Measurements from ENCODE around the gene ADCK1.
"Not testable (repeated sequence)": the region's sequence is repeated elsewhere in the genome, so short reads cannot be mapped to it uniquely, and the experiment has no call there.

ADCK1 gene

DNA sequence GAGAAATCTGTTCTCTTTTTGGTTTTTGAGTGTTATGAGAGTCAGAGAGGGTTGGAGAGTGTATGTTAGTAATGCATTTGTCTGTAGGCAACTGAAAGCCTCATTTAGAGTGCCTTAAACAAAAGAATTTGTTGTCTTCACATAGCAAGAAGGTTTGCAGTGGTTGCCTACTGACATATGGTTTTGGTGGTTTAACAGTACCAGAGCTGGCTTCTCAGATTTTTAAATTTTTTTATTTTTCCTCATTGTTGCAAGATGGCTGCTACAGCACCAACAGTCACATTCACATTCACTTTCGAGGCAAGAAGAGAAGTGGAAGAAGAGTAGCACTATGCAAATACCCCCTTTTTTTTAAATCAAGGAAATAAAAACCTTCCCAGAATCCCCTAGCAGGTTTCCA lies 106.5 kb downstream of the ADCK1 start:
- no peak for DNase-seq

- DNase-seq: no peak
Observed at GRCh38 chr14:77908847-77909246, 108.9 kb downstream of the ADCK1 start.

GRCh38 chr14:77909911-77910310 lies 110.0 kb downstream of the ADCK1 start:
- no peak for DNase-seq

DNA sequence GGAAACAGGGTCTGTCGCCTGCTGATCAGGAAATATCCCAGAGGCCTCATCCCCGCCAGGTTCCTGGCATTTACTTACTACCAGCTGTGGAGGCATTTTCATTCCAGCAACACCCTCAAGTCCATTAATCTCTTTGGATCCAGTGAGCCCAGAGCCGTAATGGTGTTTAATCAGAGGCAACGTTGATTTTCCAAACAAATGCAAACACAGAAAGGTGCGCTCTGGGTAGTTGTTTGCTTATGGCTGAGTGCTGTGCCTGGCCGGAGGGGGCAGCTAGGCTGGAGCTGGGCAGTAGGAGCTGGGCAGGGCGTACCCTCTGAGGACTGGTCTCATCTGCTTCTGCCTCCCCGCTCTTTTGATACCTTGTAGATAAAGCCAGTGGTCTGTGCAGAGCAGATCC lies 110.6 kb downstream of the ADCK1 start:
- no peak for DNase-seq

- DNase-seq: no peak
Observed at GRCh38 chr14:77911356-77911755, 111.4 kb downstream of the ADCK1 start.

DNA sequence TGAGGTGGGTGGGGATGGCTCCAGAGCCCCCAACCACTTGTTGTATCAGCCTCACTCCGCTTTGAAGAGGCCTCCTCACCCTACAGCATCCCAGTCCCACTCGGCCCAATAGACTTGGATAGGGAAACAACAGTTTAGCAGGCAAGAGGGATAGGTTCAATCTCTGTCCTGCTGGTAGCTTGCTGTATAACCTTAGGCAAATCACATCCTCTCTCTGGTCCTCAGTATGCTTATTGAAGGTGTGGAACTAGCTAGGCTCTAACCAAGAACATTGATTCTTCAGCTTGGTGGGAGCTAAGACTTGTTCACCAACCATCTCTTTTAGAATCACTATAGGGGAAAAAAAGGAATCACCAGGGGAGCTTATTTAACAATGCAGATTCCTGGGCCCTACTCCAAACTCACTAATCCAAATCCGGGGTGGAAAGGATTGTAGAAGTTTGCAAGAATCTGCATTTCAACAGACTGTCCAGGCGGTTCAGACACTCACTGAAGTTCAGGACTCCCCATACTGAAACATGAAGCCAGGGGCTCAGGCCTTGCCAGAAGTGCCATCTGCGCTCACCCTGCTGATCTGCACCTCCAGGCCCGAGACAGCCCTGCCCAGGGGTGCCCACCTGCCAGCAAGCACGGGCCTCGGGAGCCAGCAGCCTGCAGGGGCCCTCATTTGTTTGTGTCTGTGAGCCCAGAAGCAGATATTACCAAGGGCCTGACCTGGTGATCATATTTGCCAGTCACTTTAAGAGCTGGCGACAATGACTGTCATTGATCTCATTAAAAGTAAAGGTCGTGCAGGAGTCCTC lies 113.0 kb downstream of the ADCK1 start:
- DNase-seq: no peak

DNA sequence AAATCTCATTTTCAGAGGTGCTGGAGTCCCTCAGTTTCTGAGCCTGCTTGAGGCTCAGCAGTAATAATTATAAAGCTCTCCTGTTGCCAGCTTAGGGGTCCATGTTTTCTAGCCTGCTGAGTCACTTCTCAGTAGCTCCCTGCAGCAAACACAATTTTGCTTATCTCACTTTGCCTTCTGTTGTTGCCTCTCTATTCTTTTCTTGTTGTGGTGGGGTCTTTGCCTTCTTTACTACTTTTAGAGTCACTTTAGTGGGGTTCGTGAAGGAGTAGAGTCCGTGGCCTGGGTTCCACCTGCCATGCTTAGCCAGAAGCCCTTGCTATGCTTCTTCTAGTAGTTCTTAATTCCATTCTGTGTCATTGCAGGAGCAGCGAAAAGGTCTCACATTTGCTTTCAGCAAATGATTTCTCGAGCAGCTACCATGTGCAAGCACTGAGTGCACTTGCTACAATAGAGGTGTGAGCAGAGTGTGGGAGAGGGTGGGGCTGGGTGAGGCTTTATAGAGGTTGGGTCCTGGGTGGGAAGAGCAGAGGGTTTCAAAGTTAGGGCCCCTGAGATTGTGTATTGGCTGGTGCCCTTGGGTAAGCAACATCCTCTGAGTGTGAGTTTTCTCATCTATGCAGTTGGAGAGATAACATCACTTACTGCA lies 114.3 kb downstream of the ADCK1 start:
- no peak for DNase-seq

DNA sequence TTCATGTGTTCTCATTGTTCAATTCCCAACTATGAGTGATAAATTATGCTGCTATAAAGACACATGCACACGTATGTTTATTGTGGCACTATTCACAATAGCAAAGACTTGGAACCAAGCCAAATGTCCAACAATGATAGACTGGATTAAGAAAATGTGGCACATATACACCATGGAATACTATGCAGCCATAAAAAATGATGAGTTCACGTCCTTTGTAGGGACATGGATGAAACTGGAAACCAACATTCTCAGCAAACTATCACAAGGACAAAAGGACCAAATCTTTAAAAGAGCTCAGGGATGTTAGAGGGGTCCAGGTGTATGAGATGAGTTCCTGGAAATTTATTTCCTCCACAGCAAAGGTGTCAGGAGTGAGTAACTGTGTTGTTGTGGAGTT lies 115.5 kb downstream of the ADCK1 start:
- not testable (repeated sequence) for DNase-seq

DNA sequence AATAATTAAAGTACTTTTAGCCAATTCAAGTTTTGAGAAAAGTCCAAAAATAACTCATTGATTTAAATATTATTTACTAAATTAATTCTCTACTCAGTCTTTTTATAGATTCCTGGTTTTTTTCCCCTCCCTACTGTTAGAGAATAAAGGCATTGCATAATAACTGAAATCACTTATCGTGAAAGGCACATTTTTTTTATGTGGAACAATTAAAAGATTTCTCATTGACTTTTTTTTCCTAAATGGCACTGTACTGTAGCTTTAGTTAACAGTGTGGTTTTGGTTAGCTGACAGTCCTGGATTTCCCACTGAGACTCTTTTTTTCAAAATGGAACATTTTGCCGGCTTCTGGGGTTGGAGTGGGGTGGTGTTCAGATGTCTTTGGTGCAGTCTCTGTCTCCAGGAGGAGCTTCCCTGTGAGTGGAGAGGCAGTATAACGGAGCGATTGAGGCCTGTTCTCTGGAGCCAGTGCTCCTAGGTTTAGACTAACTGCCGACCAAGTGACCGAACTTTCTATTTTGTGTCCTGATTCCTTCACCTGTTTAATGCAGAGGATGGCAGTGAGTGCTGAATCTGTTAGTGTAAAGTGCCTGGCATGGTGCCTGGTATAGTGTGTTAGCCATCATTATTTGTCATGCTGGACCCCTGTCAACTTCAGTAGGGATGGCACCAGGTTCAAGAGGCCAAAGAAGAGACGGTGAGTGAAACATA lies 117.7 kb downstream of the ADCK1 start:
- no peak for DNase-seq

DNA sequence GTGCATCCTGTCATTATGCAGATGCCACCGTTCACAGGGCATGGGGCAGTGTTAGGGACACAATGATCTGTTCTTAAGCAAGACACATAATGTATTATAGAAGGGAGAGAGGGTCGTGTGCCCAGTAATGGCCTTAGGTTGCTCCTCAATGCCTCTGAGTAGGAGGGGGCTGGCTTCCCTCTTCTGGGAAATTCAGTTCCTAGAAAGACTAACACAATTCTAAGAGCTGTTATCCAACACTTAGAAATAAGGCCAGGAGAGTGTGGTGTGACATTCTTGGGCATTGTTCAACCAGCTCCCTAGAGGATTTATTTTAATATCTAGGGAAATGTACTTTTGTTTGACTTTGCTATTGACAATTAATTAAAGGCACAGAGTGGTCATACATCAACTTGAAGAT lies 118.5 kb downstream of the ADCK1 start:
- no peak for DNase-seq

GRCh38 chr14:77920312-77920711 lies 120.4 kb downstream of the ADCK1 start:
- DNase-seq: no peak

DNA sequence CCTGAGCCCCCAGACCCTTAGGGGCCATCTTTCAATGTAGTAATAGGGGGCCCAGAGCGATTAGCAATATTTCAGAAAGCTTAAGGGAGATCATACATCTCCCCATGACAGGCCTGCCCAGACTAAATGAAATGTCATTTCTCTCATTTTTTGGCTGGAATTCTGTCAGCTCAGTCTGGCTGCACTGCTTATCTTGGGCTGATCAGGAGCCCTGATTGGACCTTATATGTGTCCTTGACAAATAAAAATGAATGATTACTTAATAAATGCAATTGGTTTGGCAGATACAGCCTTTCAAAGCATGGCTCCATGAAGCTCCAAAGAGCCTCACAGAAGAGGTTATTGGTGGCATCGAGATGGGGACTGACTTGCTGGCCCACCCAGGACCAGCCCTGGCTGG lies 121.9 kb downstream of the ADCK1 start:
- no peak for DNase-seq

DNA sequence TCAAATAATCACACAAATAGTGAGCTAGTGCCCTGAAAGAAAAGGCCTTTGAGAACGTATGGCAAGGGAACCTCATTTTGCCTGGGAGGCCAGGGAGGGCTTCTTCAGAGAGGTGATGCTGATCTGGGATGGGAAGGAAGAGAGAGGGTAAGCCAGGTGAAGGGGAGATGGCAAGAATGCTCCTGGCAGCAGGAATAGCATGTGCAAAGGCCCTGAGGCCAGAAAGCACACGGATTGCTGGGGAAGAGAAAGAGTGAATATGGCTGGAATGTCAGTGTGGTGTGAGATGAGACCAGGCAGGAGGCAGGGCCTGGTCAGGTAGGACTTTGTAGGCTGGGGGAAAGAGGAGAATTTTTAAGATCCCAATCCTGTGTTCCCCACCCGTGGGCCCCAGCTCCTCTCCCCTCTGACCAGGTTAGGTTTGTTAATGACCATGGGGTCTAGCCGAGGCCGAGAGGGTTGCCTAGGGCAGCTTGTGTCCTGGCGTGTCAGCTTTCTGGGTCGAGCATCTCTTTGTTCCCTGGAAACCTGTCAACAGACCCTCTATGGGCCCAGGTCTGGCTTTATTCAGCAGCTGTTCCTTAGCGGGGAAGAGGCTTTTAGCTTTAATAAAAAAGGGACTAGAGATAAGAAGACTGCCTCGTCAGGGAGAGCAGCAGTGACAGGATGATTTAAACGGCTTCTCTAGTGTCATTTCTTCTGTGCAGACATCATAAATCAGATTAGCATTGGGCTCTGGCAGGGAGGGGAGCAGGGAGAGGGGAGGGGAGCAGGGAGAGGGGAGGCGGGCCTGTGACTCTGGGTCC lies 123.4 kb downstream of the ADCK1 start:
- no peak for DNase-seq

- no peak for DNase-seq
Observed at GRCh38 chr14:77924141-77924948, 124.4 kb downstream of the ADCK1 start.

DNA sequence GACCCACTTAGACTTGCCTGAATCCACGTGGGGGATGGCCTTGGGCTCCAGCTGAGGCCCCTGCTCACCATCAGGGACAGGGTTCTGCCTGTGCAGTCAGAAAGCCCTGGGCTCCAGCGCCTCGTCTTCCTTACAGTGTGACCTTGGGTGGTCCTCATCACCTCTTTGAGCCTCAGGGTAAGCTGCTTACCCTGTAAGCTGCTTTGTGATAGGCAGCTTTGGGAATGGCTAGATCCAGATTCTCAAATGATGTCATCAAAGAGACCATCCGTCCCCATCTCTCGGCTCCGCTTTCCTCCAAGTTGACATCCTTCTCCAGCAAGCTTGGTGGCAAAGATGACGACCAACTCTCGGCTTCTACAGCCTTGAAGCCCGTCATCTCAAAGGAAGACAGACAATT lies 127.0 kb downstream of the ADCK1 start:
- DNase-seq: no peak

GRCh38 chr14:77931441-77931840 lies 131.5 kb downstream of the ADCK1 start:
- no peak for DNase-seq

GRCh38 chr14:77936138-77936639 lies 136.3 kb downstream of the ADCK1 start:
- no peak for DNase-seq

GRCh38 chr14:77947372-77947771 lies 147.5 kb downstream of the ADCK1 start:
- DNase-seq: no peak

DNA sequence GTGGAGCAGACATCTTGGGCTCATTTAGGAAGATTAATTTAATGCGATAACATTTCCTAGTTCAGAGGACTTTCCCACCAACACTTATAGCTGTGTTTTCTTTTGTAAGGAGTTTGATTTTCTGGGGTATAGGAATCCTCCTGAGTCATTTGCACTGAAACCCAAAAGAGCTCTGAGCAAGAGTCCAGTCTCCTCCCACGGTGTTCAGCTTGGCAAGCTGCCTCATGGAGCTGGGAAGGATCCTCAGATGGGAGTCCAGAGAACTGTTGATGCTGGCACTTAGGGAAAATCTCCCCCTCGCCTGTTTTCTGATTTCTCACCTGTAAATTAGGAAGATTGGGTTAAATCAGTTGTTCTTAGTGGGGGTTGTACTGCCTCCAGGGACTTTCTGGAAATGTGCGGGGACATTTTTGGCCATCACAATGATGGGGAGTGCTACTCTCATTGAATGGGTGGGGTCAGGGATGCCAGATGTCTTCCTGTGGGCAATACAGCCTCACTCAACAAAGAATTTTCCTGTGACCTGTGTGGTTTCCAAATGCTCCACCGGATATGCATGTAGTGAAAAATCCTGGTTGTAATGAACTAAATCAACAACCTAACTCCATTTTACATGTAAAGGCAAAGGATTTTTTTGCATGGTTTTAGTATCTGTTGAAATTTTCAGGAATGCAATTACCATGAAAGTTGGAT lies 150.6 kb downstream of the ADCK1 start:
- no peak for DNase-seq

GRCh38 chr14:77955816-77956484 lies 156.0 kb downstream of the ADCK1 start:
- DNase-seq: no peak

DNA sequence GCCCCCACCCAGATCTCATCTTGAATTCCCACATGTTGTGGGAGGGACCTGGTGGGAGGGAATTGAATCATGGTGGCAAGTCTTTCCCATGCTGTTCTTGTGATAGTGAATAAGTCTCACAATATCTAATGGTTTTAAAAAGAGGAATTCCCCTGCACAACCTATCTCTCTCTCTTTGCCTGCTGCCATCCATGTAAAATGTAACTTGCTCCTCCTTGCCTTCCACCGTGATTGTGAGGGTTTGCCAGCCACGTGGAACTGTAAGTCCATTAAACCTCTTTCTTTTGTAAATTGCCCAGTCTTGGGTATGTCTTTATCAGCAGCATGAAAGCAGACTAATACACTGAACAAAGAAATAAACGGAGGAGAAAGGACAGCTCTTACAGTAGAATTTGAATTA lies 159.8 kb downstream of the ADCK1 start:
- DNase-seq: not testable (repeated sequence)
